Testis (tissue), 2 donors: ENCODE measurements around the gene OR11H6.
"Not testable (repeated sequence)": the region's sequence is repeated elsewhere in the genome, so short reads cannot be mapped to it uniquely, and the experiment has no call there.

Experiments used
- CTCF ChIP-seq, 3 experiments: fragments of 450-650 bp in 2 of 3; fragments of 200-600 bp in 1 of 3; sonication (generic) in 1 of 3; IDR thresholded peaks; one replicate each; pipeline ENCODE4 v1.5.1; 2016 to 2019; ENCODE audit warnings: antibody characterized with exemption in 3 of 3, mild to moderate bottlenecking in 2 of 3, moderate library complexity in 1 of 3
- POLR2A ChIP-seq: fragments of 450-650 bp; IDR thresholded peaks from one replicate; pipeline ENCODE4 v1.6.1; 2017; ENCODE audit warnings: antibody characterized with exemption, mild to moderate bottlenecking, moderate library complexity

DNA sequence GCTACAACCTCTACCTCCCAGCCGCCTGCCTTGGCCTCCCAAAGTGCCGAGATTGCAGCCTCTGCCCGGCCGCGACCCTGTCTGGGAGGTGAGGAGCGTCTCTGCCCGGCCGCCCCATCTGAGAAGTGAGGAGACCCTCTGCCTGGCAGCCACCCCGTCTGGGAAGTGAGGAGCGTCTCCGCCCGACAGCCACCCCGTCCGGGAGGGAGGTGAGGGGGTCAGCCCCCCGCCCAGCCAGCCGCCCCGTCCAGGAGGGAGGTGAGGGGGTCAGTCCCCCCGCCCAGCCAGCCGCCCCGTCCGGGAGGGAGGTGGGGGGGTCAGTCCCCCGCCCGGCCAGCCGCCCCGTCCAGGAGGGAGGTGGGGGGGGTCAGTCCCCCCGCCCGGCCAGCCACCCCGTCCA lies 11.1 kb upstream of the OR11H6 start:
- not testable (repeated sequence) for TF ChIP-seq CTCF (IDR thresholded peaks at IDR 0.05); POLR2A
